Activated naive CD4-positive, alpha-beta T cell treated with anti-CD3 and anti-CD28 coated beads, Interleukin-2, amount 50 U/mL, for 72 hours (primary cell): ENCODE data around the gene SERPINH1. TPM values are rescaled to one million over a fixed set of nuclear protein-coding genes. Genes with fewer than 3 reads are reported as not detected.

Source experiments
- ATAC-seq, 2 donors: fragments of 150-1000 bp; cut with Tn5 transposase; 2 replicates each; pipeline ENCODE4 v1.10.0; 2021; ENCODE audit warnings: mild to moderate bottlenecking in 2 of 2, moderate library complexity in 2 of 2
- DNase-seq, 2 donors: peaks; one replicate each; pipeline ENCODE4 v3.0.0; 2021 to 2022; ENCODE audit warnings: low spot score in 2 of 2
- H3K27ac Mint-ChIP-seq, 2 donors: one replicate each; pipeline ENCODE4 v1.8.0; 2022; ENCODE audit warnings: mild to moderate bottlenecking in 2 of 2, mixed read lengths in 2 of 2
- H3K36me3 Mint-ChIP-seq, 2 donors: one replicate each; pipeline ENCODE4 v1.8.0; 2022; ENCODE audit warnings: mixed read lengths in 2 of 2
- H3K9me3 Mint-ChIP-seq, 2 donors: one replicate each; pipeline ENCODE4 v1.8.0; 2022; ENCODE audit warnings: mixed read lengths in 2 of 2
- total RNA-seq, 2 donors: library from RNA; stranded (reverse); gene quantifications; one replicate each; pipeline ENCODE4 v1.2.3, GENCODE V29; 2022

SERPINH1 gene
- total RNA-seq, 2 donors from 2014 or later: 8.2 to 24.5 TPM

GRCh38 chr11:75527938-75528735, 33.9 kb upstream of the SERPINH1 start:
- Mint-ChIP-seq H3K9me3 (no peaks in the 10 kb centered on the region), H3K27ac (no peak overlapping the region), H3K36me3 (no peaks in the 10 kb centered on the region)
- no peak for ATAC-seq
- no peak for DNase-seq

GRCh38 chr11:75530577-75530976, 31.5 kb upstream of the SERPINH1 start:
- no peak overlapping the region for H3K27ac Mint-ChIP-seq
- DNase-seq (no peak), ATAC-seq (no peak)
- no peaks in the 10 kb centered on the region for H3K36me3 Mint-ChIP-seq
- H3K9me3 Mint-ChIP-seq: no peaks in the 10 kb centered on the region

- ATAC-seq (no peak), DNase-seq (no peak)
- Mint-ChIP-seq H3K36me3 (no peaks in the 10 kb centered on the region), H3K9me3 (no peaks in the 10 kb centered on the region), H3K27ac (peak overlapping the region in 1 of 2 donors; percentile 66)
These were observed 30.7 kb upstream of the SERPINH1 start for GRCh38 chr11:75531325-75531724.

- peak; percentile 43 to 70 for ATAC-seq
- H3K27ac Mint-ChIP-seq: no peak overlapping the region
- no peaks in the 10 kb centered on the region for H3K9me3 Mint-ChIP-seq
- DNase-seq: peak; percentile 63 to 84
- H3K36me3 Mint-ChIP-seq: no peaks in the 10 kb centered on the region
These were observed 29.6 kb upstream of the SERPINH1 start for GRCh38 chr11:75532200-75533048.

- DNase-seq (no peak), ATAC-seq (no peak)
- no peaks in the 10 kb centered on the region for H3K36me3 Mint-ChIP-seq
- H3K9me3 Mint-ChIP-seq: no peaks in the 10 kb centered on the region
- H3K27ac Mint-ChIP-seq: no peak overlapping the region
These were observed 28.2 kb upstream of the SERPINH1 start for GRCh38 chr11:75533896-75534258.

GRCh38 chr11:75534259-75535069, 27.6 kb upstream of the SERPINH1 start:
- H3K9me3 Mint-ChIP-seq: no peaks in the 10 kb centered on the region

GRCh38 chr11:75535071-75535470, 27.0 kb upstream of the SERPINH1 start:
- ATAC-seq: no peak
- Mint-ChIP-seq H3K36me3 (no peaks in the 10 kb centered on the region), H3K9me3 (no peaks in the 10 kb centered on the region), H3K27ac (no peak overlapping the region)
- DNase-seq: no peak

More at GRCh38 chr11:75534259-75535069, 27.6 kb upstream of the SERPINH1 start:
- DNase-seq (no peak), ATAC-seq (no peak)
- Mint-ChIP-seq H3K36me3 (no peaks in the 10 kb centered on the region), H3K27ac (no peak overlapping the region)

DNA sequence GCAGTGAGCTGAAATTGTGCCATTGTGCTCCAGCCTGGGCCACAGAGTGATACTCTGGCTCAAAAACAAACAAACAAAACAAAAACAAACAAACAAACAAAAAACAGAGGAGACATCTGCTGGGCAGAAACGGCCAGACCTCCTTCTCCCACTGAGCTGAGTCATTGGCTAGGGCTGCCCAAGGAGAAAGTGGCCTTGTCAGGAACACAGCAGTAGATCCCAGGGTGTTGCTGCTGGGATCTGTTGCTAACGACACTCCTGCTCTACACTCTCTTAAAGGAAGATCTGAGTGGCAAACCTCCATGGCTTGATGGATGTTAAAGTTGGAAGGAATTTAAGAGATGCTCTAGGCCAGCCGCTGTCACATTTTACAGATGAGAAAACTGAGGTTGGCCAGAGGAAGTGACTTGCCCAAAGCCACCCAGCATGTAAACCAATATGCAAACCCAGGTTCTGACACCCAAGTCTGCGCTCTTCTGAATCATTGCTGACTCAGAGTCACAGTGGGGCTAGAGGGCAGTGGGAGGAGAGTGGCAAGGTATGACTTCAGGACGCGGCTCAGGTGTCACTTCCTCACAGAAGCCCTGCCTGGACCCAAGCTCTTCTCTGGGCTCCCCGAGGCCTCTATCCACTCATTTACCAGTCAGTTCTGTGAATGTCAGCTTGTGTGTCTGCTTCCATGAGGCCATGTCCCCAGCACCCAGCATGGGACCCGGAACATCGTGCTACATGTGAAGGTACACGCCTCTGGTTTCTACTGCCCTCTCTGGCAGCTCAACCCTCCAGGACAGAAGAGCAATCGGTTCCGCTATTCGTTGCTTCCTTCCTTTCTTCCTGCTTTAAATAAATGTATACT, 25.0 kb upstream of the SERPINH1 start:
- ATAC-seq (peak; percentile 94 to 95), DNase-seq (peak; percentile 47 to 76)
- no peaks in the 10 kb centered on the region for H3K36me3 Mint-ChIP-seq
- H3K27ac Mint-ChIP-seq: peak overlapping the region in 1 of 2 donors; percentile 32
- H3K9me3 Mint-ChIP-seq: no peaks in the 10 kb centered on the region

DNA sequence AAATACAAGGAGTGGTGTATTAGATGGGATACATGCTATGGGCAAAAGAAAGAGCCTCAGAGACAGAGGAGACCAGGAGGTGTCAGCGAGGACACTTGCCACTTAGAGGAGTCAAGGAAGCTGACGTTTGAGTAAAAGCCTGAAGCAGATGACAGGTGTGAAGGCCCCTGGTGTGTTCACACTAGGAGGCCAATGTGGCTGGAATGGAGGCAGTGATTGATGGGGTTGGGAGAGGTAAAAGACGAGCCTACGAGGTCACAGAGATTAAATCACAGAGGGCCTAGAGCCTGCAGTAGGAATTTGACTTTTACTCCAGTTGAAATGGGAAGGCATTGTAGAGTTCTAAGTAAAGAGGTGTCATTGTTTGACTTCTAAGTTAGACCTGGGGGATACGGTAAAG, 24.3 kb upstream of the SERPINH1 start:
- no peak for ATAC-seq

DNA sequence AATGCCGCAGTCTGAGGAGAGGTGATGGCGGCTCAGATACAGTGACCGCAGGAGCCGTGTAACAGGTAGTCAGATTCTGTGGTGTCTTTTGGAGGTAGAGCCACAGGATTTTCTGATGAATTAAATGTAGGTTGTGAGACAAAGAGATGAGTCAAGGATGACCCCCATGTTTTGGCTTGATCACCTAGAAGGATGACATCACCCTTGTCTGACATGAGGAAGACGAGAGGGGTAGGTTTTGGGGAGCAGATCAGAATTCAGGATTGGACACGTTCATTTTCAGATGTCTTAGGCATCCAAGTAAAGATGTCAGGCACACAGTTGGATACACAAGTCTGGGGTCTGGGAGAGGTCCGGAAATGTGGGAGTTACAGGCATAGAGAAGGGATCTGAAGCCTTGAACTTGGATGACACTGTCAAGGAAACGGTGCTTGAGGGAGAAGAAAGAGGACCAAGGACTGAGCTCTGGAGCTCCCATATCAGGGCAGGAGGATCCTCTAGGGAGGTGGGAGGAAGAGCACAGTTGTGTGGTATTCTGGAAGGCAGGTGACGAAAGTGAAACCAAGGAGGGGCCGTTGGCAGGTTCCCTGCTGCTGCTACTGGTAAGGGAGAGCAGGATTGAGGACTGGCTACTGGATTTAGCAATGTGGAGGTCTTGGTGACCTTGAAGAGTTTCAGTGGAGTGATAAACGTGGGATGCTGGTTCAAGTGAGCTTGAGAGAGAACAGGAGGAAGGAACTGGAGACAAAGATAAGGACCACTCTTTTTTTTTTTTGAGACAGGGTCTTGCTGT, 23.7 kb upstream of the SERPINH1 start:
- no peaks in the 10 kb centered on the region for H3K36me3 Mint-ChIP-seq
- H3K9me3 Mint-ChIP-seq: no peaks in the 10 kb centered on the region
- DNase-seq (no peak), ATAC-seq (peak in 1 of 2 donors; percentile 28)
- peak overlapping the region; percentile 32 to 52 for H3K27ac Mint-ChIP-seq

More for the DNA sequence above, 24.3 kb upstream of the SERPINH1 start:
- Mint-ChIP-seq H3K9me3 (no peaks in the 10 kb centered on the region), H3K27ac (peak overlapping the region in 1 of 2 donors; percentile 32), H3K36me3 (no peaks in the 10 kb centered on the region)
- no peak for DNase-seq

- ATAC-seq: no peak
- DNase-seq: no peak
- Mint-ChIP-seq H3K27ac (no peak overlapping the region), H3K9me3 (no peaks in the 10 kb centered on the region), H3K36me3 (no peaks in the 10 kb centered on the region)
These were observed 22.4 kb upstream of the SERPINH1 start for GRCh38 chr11:75539459-75540334.

DNA sequence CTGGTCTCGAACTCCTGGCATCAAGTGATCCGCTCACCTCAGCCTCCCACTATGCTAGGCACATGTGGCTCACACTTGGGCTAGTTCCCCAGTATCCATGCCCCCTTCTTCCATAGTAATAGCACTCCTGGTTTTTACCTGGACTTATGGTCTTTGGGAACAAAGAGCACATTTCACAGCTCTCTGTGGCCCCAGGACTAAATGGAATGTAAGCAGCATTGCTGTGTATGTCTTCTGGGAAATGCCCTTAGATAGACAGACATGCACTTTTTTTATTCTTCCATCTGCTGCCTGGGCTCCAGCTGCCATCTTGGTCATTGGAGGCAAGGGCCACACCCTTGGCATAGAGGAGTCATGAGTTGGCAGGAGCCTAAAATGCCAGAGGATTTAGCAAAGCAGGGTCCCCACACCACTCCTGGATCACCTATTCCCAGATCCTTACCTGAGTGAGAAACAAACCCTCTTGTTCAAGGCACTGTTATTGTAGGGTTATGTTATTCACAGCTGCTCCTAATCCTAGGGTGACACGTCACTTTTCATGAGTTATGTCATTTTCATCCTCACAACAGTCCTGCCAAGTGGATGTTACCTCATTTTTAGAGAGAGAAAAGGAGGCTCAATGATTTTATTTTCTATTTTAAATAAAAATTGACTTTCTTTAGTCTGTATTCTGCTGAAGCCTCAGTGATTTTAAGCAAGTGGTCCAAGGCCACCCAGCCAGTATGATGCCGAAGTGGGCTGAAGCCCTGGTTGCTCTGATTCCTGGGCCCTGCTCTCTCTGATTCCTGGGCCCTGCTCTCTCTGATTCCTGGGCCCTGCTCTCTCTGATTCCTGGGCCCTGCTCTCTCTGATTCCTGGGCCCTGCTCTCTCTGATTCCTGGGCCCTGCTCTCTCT, 20.6 kb upstream of the SERPINH1 start:
- DNase-seq (no peak), ATAC-seq (no peak)
- no peak overlapping the region for H3K27ac Mint-ChIP-seq
- H3K36me3 Mint-ChIP-seq: no peaks in the 10 kb centered on the region
- no peaks in the 10 kb centered on the region for H3K9me3 Mint-ChIP-seq

- DNase-seq: no peak
- H3K36me3 Mint-ChIP-seq: no peaks in the 10 kb centered on the region
- no peak for ATAC-seq
- H3K9me3 Mint-ChIP-seq: no peaks in the 10 kb centered on the region
- H3K27ac Mint-ChIP-seq: no peak overlapping the region
These were observed 20.0 kb upstream of the SERPINH1 start for GRCh38 chr11:75542088-75542438.

DNA sequence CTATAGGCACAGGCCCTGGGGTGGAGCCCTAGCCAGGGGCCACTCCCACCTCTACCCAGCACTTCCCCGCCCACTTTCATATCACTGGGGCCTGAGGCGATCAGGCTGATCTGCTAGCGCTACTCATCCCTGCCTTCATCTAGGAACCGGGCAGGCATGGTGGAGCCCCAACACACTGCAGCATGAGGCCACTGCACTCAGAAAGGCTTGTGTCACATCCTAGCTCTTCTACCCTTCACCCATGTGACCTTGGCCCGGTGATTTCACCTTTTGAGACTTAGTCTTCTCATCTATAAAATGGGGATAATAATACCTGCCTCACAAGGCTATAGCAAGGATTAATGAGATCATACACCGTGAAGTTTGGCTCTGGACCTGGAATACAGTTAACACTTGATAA, 18.2 kb upstream of the SERPINH1 start:
- H3K27ac Mint-ChIP-seq: no peak overlapping the region
- DNase-seq: no peak
- ATAC-seq: peak in 1 of 2 donors; percentile 47
- H3K9me3 Mint-ChIP-seq: no peaks in the 10 kb centered on the region
- no peaks in the 10 kb centered on the region for H3K36me3 Mint-ChIP-seq
